ENCODE measurements around the gene ZNF358.

Gene ZNF358

DNA sequence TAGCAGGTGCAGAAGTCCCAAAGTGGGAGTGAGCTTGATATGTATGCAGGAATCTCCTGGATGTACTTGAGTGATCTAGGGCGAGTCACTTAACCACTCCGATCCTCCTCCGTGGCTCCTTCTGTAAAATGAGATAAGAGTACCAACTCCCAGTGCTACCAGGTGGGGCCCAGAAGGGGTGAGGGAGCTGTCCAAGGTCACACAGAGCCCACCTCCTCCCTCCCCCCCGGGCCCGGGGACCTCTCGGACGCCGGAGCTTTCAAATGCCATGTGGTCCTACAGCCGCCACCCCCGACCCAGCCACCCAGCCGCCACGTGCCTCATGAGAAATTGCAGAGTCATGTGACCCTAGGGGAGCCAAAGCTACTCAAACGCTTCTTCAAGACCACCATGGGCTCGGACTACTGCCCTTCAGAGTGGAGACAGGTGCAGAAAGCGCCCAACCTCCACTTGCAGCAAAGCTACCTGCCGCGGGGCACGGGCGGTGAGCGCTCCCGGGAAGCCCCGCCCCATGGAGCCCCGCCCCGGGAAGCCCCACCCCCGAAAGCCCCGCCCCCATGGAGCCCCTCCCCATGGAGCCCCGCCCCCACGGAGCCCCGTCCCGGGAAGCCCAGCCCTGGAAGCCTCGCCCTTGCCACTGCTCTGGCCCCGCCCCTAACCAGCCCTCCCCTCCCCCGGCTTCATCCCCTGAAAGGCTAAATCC lies 10.1 kb upstream of the ZNF358 start:
- no peaks in the 10 kb centered on the region for H3K36me3 ChIP-seq (ENCODE audit: insufficient read depth, low read length)
- H4K20me1 ChIP-seq (ENCODE audit: insufficient read depth, low read length), result no peaks in the 10 kb centered on the region
- H3K27me3 ChIP-seq (ENCODE audit: insufficient read depth, low read length), result no peaks in the 10 kb centered on the region
- no peak overlapping the region for H3K9ac ChIP-seq (ENCODE audit: low read length)
- peaks cover 6% of the 10 kb centered on the region for H3K4me1 ChIP-seq (ENCODE audit: insufficient read depth, low read length, severe bottlenecking)
- H2AFZ ChIP-seq (ENCODE audit: low read length), result no peak overlapping the region
- H3K27ac ChIP-seq (ENCODE audit: low read depth, low read length, poor library complexity, severe bottlenecking), result no peak overlapping the region
- TF ChIP-seq, protein P1, sequence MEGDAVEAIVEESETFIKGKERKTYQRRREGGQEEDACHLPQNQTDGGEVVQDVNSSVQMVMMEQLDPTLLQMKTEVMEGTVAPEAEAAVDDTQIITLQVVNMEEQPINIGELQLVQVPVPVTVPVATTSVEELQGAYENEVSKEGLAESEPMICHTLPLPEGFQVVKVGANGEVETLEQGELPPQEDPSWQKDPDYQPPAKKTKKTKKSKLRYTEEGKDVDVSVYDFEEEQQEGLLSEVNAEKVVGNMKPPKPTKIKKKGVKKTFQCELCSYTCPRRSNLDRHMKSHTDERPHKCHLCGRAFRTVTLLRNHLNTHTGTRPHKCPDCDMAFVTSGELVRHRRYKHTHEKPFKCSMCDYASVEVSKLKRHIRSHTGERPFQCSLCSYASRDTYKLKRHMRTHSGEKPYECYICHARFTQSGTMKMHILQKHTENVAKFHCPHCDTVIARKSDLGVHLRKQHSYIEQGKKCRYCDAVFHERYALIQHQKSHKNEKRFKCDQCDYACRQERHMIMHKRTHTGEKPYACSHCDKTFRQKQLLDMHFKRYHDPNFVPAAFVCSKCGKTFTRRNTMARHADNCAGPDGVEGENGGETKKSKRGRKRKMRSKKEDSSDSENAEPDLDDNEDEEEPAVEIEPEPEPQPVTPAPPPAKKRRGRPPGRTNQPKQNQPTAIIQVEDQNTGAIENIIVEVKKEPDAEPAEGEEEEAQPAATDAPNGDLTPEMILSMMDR (IDR thresholded peaks at IDR 0.05; ENCODE audit: low read length), result no peak
- no peak for TF ChIP-seq EZH2 (IDR thresholded peaks at IDR 0.05; ENCODE audit: borderline replicate concordance, low read length)
- no peaks in the 10 kb centered on the region for H3K9me2 ChIP-seq (ENCODE audit: low read depth, low read length)
- H3F3A ChIP-seq (ENCODE audit: insufficient read depth, low read length), result no peaks in the 10 kb centered on the region
- H3K9me3 ChIP-seq (ENCODE audit: low read length), result no peaks in the 10 kb centered on the region
- no peaks in the 10 kb centered on the region for H3K79me2 ChIP-seq (ENCODE audit: insufficient read depth, low read length)
- H3K4me3 ChIP-seq (ENCODE audit: low read depth, low read length, poor library complexity, severe bottlenecking), result no peak overlapping the region
- peak overlapping the region; percentile 46; the same call in 1 of the 2 replicates for H3K4me2 ChIP-seq (ENCODE audit: low read length)

DNA sequence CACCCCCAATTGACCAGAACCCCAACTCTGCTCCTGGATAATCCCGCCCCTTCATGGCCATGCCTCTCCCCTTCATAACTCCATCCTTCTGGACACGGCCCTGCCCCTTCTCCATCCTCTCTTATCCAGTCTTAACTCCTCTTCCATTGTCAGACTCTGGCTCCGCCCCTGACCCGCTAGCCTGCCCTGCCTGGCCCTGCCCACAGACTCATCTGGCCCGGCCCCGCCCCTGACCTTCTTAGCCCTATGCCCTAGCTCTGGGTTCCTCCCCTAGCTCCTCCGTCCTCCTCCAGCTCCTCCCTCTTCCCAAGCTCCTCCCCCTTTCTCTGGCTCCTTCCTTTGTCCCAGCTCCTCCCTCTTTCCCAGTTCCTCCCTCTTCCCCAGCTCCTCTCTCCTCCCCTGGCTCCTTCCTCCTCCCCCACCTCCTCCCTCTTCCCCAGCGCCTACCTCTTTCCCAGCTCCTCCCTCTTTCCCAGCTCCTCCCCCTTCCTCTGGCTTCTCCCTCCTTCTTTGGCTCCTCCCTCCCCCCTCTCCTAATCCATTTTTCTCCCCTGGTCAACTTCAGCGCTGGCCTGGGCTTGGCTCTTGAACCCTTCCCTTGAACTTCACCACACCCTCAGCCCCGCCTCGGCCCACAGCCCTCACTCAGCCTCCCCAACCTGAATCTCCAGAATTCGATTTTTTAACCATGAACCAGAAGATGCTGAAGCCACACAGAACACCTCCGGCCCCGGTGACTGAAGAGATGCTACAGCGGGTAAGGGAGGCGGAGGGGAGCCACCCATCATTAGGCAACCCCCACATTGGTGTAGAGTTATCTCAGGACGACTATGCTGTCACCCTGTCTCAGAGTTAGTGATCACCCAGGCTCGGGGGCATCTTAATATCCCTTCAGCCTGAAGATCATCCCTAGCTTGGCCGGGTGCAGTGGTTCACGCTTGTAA lies 9.2 kb upstream of the ZNF358 start:
- H3K9me2 ChIP-seq (ENCODE audit: low read depth, low read length), result no peaks in the 10 kb centered on the region
- no peak overlapping the region for H3K27ac ChIP-seq (ENCODE audit: low read depth, low read length, poor library complexity, severe bottlenecking)
- H3K4me3 ChIP-seq (ENCODE audit: low read depth, low read length, poor library complexity, severe bottlenecking), result no peak overlapping the region

DNA sequence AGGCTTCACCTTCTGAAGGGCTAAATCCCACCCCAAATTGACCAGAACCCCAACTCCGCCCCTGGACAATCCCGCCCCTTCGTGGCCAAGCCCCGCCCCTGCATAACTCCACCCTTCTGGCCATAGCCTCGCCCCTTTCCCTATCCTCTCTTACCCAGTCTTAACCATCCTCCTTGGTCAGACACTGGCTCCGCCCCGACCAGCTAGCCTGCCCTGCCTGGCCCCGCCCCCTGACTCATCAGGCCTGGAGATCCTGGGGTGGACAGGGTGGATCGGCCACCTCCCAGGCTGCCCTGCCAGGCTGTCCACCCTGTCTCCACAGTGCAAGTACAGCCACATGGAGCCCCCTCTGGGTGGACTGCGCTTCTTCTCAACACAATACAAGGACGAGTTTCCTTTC lies 8.0 kb upstream of the ZNF358 start:
- Histone ChIP-seq H3K4me1 (ENCODE audit: insufficient read depth, low read length, severe bottlenecking) (peaks cover 6% of the 10 kb centered on the region), H3K36me3 (ENCODE audit: insufficient read depth, low read length) (no peaks in the 10 kb centered on the region), H3K27me3 (ENCODE audit: insufficient read depth, low read length) (no peaks in the 10 kb centered on the region), H3K9me3 (ENCODE audit: low read length) (no peaks in the 10 kb centered on the region), H3K79me2 (ENCODE audit: insufficient read depth, low read length) (no peaks in the 10 kb centered on the region), H4K20me1 (ENCODE audit: insufficient read depth, low read length) (no peaks in the 10 kb centered on the region), H3K27ac (ENCODE audit: low read depth, low read length, poor library complexity, severe bottlenecking) (no peak overlapping the region), H3F3A (ENCODE audit: insufficient read depth, low read length) (no peaks in the 10 kb centered on the region), H3K9ac (ENCODE audit: low read length) (no peak overlapping the region), H2AFZ (ENCODE audit: low read length) (no peak overlapping the region), H3K4me2 (ENCODE audit: low read length) (no peak overlapping the region), H3K9me2 (ENCODE audit: low read depth, low read length) (no peaks in the 10 kb centered on the region), H3K4me3 (ENCODE audit: low read depth, low read length, poor library complexity, severe bottlenecking) (no peak overlapping the region)
- TF ChIP-seq, protein P1 (IDR thresholded peaks at IDR 0.05; ENCODE audit: low read length), result no peak
- no peak for TF ChIP-seq EZH2 (IDR thresholded peaks at IDR 0.05; ENCODE audit: borderline replicate concordance, low read length)

More for the DNA sequence above, 9.2 kb upstream of the ZNF358 start:
- Histone ChIP-seq H3K9me3 (ENCODE audit: low read length) (no peaks in the 10 kb centered on the region), H3F3A (ENCODE audit: insufficient read depth, low read length) (no peaks in the 10 kb centered on the region), H3K36me3 (ENCODE audit: insufficient read depth, low read length) (no peaks in the 10 kb centered on the region), H4K20me1 (ENCODE audit: insufficient read depth, low read length) (no peaks in the 10 kb centered on the region), H3K4me1 (ENCODE audit: insufficient read depth, low read length, severe bottlenecking) (peaks cover 6% of the 10 kb centered on the region), H3K4me2 (ENCODE audit: low read length) (no peak overlapping the region), H3K9ac (ENCODE audit: low read length) (no peak overlapping the region), H3K79me2 (ENCODE audit: insufficient read depth, low read length) (no peaks in the 10 kb centered on the region), H2AFZ (ENCODE audit: low read length) (no peak overlapping the region), H3K27me3 (ENCODE audit: insufficient read depth, low read length) (no peaks in the 10 kb centered on the region)
- TF ChIP-seq EZH2 (IDR thresholded peaks at IDR 0.05; ENCODE audit: borderline replicate concordance, low read length), result no peak
- TF ChIP-seq, protein P1 (IDR thresholded peaks at IDR 0.05; ENCODE audit: low read length), result no peak
